ENCODE measurements around the gene NRARP.

NRARP gene

GRCh38 chr9:137294681-137295237 lies 7.3 kb downstream of the NRARP start:
- no peak for TF ChIP-seq CTCF (IDR thresholded peaks at IDR 0.05; ENCODE audit: low read depth, low read length)
- no peak overlapping the region for H3K4me3 ChIP-seq (ENCODE audit: low read depth, low read length)

DNA sequence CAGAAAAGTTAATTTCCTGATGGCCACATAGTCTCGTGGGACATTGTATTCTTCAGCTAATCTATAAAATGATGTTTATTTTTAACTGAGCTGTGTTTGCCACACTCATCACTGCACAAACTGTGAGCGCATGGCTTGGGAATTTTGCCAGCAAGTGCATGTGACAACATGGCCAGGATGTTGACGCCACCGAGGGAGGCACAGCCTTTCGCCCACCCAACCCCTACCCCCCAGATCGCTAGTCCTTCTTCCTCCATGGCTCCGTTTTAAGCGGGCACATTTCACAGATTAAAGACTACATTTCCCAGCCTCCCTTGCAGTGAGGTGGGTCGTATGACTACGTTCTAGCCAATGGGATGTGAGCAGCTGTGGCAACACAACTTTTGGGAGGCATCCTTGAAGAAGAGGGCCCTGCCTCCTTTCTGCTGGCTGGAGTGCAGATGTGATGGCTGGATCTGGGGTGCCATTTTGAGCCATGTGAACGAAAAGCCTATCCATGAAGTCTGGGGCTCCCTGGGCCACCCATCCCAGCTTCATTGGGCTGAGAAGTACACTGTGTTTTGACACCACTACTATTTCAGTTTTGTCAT lies 7.9 kb downstream of the NRARP start:
- TF ChIP-seq CTCF (IDR thresholded peaks at IDR 0.05; ENCODE audit: low read depth, low read length) = no peak

DNA sequence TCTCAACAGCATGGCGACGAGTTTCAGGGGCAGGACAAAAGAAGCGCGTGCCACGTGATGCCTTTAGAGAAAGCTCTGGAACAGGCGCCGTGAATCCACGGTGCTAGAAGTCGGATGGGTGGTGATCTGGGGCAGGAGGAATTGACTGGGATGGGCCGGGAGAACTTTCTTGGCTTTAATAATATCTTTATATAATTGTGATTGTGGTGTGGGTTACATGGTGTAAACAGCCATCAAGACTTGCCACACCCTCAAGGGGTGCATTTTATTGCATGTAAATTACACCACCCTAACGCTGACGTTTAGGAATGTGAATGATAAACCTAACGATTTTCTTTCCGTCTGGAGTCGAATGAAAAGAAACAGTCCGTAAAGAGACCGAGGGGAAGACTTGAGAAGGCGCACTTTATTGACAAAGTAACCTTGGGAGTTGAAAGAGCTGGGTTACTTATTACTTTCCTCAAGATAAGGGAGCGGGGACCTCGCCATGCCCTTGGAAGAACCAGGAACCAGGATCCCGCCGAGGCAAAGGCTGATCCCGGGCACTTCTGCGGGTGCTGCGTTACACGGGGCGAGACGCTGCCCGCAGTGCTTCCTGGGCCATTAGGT lies 8.5 kb downstream of the NRARP start:
- TF ChIP-seq CTCF (IDR thresholded peaks at IDR 0.05; ENCODE audit: low read depth, low read length) = no peak
- no peak overlapping the region for H3K4me3 ChIP-seq (ENCODE audit: low read depth, low read length)

More for the DNA sequence above, 7.9 kb downstream of the NRARP start:
- no peak overlapping the region for H3K4me3 ChIP-seq (ENCODE audit: low read depth, low read length)

DNA sequence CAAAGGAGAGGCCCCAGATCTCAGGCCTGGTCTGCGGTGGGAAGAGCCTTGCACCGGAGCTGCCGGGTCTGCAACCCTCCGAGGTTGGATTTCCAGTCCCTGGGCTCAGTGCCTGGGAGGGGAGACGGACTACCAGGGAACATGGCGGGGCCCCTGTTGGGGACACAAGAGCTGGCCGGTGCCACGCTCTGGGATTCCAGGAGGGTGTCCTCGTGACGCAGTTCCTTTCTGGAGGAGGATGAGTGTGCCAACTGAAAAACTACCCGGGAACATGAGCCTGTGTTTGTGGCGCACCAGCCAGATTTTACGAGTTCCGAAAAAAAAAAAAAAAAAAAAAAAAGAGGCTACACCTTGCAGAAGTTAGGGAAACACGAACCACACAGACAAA lies 9.0 kb downstream of the NRARP start:
- no peak overlapping the region for H3K4me3 ChIP-seq (ENCODE audit: low read depth, low read length)
- TF ChIP-seq CTCF (IDR thresholded peaks at IDR 0.05; ENCODE audit: low read depth, low read length) = no peak

GRCh38 chr9:137286975-137287383 lies 15.1 kb downstream of the NRARP start:
- no peak overlapping the region for H3K4me3 ChIP-seq (ENCODE audit: low read depth, low read length)
- TF ChIP-seq CTCF (IDR thresholded peaks at IDR 0.05; ENCODE audit: low read depth, low read length) = peak; percentile 34

DNA sequence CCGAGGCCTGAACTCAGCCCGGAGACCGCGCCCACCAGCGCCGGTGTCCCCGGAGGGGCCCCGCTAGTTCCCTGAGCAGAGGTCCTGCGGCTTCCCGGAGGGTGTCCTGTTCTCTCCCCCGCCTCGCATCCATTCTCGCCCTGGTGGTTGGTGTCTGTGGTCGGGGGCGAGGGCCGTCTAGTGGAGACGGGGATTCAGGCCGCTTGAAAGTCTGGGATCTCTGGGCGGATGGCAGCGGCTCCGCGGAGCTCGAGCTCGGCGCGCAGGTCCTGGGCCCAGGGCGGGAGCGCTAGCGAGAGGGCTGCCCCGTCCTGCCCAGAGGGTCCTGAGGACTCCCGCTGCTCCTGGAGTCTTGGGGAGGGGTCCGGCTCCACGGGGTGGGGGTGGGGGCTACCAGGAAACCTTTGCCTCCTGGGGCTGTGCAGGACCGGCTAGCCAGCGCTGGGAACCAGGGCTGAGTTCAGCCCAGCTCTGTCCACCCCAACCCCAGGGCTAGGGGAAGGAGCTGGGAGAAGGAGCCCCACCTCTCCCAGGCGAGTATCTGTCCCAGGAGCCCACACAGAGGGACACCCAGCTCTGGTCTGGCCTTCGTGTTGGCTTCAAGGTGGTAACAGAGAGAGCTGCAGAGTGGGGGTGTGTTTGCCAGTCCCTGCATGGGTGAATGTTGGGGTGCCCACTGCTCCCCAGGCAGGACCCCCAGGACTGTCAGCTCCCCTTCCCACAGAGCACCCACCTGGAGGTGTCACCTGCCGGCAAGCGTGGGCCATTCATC lies 20.5 kb downstream of the NRARP start:
- no peak for TF ChIP-seq CTCF (IDR thresholded peaks at IDR 0.05; ENCODE audit: low read depth, low read length)
- H3K4me3 ChIP-seq (ENCODE audit: low read depth, low read length) = no peak overlapping the region
